Activated CD8-positive, alpha-beta memory T cell treated with anti-CD3 and anti-CD28 coated beads for 48 hours (primary cell): ENCODE data around the gene MRPS15.
"Not testable (repeated sequence)": the region's sequence is repeated elsewhere in the genome, so short reads cannot be mapped to it uniquely, and the experiment has no call there.

ENCODE experiments used
- DNase-seq, 3 experiments: peaks; one replicate each; pipeline ENCODE4 v3.0.0-alpha.2; 2020; ENCODE audit warnings: low read depth in 2 of 3, low spot score in 2 of 3

Gene MRPS15

DNA sequence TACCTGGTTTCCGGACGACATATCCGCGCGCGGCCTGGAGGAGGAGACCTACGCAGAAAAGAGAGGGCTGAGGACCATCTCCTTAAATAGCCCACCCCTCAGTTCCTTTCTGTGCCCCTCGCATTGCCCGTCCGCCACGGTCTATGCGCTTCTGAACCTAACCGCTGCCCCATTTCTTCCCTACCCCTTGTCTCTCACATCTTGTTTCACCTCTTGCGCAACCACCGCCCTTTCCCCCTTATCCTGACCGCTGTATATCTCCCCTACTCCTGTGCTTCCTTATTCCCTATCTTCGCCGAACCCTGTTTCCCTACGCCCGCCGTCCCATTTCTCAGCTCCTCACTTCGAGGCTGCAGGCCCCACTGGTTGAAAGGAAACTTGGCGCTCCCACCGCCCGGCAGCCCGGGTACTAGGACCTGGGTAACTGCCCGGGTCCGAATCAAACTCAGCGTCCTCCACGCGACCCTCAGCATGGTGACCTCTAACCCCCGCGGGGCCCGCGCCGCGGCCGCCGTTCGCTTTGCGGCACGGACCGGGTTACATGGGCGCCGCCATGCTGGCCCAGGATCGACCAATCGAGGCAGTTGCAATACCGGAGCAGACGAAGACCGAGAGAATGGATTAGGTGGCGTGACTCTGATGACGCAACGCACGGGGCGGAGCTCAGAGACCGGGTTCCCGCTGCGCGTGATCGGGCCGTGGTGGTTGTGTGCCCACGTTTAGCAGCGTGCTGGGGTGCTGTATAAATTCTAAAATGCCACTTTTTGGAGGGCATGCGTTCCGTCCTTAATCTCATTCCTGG is at the start of gene MRPS15:
Gene MRPS15 (minus strand): TSS at position 582 of the 802 bp plus-strand sequence. CDS start 109 bp downstream, at position 473.
- DNase-seq = peak; percentile 85 to 89 (median 89)

DNA sequence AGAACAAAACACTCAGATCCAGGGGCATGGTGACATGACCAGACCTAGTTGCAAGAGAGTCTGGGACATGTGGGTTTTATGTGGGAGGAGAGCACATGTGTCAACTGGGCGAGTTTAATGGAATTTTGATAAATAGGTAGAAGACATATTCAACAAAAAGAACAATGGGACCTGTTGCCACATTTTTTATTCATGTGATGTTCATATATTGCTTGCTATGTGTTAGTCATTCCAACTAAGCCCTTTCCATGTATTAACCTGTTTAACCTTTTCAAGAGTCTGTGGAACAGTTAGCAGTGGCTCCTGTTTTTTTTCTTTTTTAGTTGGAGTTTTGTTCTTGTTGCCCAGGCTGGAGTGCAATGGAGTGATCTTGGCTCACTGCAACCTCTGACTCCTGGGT is 48.7 kb upstream of the MRPS15 start:
- DNase-seq = no peak

- DNase-seq = no peak
These were observed 47.9 kb upstream of the MRPS15 start for GRCh38 chr1:36511804-36512798.

DNA sequence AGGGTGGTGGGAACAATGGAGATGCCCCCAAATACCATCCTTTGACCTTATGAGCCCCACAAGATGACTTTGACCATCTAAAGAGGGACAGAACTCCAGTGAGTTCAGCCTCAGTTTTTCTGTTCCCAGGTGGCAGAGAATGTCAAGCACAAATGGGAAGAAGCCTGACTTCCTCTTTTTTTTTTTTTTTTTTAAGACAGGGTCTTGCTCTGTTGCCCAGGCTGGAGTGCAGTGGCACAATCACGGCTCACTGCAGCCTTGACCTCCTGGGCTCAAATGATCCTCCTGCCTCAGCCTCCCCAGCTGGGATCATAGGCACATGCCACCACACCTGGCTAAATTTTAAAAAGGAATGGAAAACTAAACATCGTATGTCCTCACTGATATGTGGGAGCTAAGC is 47.0 kb upstream of the MRPS15 start:
- not testable (repeated sequence) for DNase-seq

GRCh38 chr1:36510418-36510817 is 46.2 kb upstream of the MRPS15 start:
- DNase-seq = no peak

DNA sequence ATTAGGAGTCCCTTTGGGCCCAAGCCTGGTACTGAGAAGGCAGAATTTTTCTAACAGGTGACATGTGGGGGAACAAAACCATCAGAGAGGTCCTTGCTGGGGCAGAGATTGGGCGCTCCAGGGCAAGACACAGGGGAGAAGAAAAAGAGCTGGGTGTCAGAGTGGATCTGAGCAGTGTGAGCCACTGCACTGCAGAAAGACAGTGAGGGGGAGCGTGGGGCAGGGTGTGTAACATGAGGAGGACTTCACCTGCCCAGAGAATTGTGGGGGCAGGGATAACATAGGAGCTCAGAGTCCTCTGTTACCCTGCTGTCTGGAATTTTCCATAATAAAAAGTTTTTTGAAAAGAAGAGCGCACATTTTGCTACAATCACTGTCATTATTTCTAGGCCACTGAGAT is 44.1 kb upstream of the MRPS15 start:
- no peak for DNase-seq

GRCh38 chr1:36506276-36506920 is 42.2 kb upstream of the MRPS15 start:
- no peak for DNase-seq

- DNase-seq = no peak
These were observed 39.5 kb upstream of the MRPS15 start for GRCh38 chr1:36503733-36504132.

DNA sequence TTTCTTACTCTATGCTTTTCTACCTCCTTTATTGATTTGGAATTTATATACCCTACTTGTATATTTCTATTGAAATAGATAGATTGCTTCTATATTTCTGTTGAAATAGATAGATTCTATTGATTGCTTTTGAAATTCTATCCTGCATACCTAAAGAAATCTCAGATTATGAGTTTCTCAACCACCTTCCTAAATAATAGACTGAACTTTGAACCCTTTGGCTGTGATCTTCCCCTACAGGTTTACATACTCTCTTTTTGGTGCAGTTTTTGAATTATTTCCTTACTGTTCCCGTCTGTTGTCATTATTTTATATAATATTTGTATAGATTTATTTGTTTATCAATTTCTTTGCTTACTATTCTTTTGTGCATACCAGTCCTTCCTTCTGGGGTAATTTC is 39.0 kb upstream of the MRPS15 start:
- DNase-seq = no peak

- DNase-seq = no peak
These were observed 38.4 kb upstream of the MRPS15 start for GRCh38 chr1:36502616-36503015.

GRCh38 chr1:36501911-36502310 is 37.7 kb upstream of the MRPS15 start:
- not testable (repeated sequence) for DNase-seq

DNA sequence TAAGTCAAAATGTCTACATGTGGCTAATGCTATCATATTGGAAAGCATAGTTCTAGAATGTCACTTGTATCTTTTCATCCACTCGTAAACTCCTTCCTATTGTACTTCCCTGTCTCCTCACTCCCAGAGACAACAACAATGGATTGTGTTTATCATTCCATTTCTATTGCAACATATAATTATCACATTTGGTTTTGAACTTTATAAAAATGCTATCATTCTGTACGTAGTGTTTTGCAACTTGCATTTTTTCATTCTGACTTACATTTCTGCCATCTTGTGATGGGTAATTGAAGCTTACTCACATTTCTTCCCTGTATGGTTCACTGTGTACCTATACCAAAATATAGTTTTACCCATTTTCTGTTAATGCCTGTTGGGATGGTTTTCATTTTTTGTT is 33.0 kb upstream of the MRPS15 start:
- no peak for DNase-seq

DNA sequence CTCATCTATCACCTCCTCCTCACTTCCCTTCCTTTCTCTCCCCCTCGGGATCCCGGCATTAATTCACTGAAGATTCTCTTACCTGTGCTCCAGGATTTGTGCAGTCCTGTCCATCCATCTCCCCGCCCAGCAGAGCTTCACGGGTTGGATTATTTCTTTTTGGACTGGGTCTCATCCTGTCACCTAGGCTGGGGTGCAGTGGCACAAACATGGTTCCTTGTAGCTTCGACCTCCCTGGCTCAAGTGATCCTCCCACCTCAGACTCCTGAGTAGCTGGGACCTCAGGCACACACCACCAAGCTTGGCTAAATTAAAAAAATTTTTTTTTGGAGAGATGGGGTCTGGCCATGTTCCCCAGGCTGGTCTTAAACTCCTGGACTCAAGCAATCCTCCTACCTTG is 30.8 kb upstream of the MRPS15 start:
- DNase-seq = no peak

DNA sequence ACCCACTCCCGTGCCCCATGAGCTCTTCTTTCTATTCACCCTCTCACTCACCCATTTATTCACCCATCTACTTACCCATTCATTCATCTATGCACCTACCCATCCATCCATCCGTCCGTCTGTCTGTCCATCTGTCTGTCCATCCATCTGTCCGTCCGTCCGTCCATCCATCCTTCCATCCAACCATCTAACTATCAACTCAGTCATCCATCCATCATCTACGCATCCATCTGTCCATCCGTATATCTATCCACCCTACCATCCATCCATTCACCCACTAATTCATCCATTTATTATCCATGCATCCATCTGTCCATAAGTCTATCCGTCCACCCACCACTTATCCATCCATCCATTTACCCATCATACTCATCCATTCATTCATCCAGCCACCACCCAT is 29.3 kb upstream of the MRPS15 start:
- DNase-seq = no peak

GRCh38 chr1:36492491-36492890 is 28.3 kb upstream of the MRPS15 start:
- DNase-seq = no peak

GRCh38 chr1:36489258-36490051 is 25.3 kb upstream of the MRPS15 start:
- DNase-seq = not testable (repeated sequence)

GRCh38 chr1:36487906-36488305 is 23.7 kb upstream of the MRPS15 start:
- no peak for DNase-seq

DNA sequence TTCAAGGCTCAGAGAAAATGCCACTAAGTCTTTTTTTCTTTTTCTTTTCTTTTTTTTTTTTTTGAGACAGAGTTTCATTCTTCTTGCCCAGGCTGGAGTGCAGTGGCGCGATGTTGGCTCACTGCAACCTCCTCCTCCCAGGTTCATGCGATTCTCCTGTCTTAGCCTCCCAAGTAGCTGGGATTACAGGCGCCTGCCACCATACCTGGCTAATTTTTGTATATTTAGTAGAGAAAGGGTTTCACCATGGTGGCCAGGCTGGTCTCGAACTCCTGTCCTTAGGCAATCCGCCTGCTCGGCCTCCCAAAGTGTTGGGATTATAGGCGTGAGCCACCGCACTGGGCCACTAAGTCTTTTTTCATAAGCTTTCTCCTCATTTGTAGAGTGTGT is 23.1 kb upstream of the MRPS15 start:
- DNase-seq = not testable (repeated sequence)

GRCh38 chr1:36486439-36487335 is 22.5 kb upstream of the MRPS15 start:
- DNase-seq = no peak

DNA sequence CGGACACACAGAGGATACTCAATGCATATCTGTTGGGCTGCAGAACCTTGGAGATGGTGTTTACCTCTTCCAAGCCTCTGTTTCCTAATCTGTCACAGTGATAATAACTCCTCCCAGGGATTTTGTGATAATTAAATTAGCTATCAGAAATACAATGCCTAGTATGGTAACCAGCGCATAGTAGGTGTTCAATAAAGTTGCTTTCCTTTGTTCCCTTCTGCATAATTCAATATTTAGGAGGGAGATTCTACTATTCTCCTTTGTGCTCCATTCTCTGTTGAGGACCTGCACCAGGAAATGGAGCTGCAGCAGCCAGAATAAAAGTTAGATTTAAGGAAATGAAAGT is 21.9 kb upstream of the MRPS15 start:
- DNase-seq = no peak
